Measurements from ENCODE around the gene FBXO46.
A peak's percentile ranks its signal among the peaks of the same experiment; 100 is the strongest.

DNA sequence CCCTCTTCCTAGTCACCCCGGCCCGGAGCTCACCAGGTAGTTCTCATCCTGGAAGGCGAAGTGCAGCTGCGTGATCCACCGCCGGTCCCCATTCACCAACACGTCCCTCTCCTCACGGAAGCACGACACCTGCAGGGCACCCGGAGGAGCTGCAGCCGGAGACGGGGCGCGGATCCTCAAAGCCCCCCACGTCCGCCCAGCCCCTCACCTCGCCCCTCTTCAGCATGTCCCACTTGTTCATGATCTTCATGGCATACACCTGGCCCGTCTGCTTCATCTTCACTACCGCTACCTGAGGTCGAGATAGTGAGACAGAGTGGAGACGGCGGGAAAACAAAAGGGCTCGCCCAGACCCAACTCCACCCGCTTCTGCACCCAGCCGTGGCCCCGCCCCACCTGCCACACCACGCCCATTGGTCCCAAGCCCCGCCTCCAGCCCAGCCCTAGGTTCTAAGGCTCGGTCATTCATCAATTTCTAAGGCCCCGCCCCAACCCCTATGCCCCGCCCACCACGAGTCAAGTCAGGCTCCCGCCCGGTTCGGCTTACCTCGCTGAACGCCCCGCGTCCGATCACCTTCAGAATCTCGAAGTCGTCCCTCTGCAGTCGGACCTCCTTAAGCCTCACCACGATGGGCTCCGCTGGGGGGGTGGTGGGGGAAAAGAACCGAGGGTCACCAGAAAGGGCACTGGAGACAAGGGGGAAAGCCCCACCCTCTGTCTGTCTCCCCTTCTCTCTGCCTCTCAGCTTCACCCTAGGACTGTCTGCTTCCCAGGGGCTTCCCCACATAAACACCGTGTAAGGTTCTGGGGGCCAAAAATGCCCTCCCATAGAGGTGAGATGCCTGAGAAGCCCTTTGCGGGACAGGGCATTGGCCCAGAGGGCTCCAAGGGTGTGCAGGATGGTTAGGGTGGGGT, 48.8 kb upstream of the FBXO46 start:
- TF ChIP-seq, protein P1, sequence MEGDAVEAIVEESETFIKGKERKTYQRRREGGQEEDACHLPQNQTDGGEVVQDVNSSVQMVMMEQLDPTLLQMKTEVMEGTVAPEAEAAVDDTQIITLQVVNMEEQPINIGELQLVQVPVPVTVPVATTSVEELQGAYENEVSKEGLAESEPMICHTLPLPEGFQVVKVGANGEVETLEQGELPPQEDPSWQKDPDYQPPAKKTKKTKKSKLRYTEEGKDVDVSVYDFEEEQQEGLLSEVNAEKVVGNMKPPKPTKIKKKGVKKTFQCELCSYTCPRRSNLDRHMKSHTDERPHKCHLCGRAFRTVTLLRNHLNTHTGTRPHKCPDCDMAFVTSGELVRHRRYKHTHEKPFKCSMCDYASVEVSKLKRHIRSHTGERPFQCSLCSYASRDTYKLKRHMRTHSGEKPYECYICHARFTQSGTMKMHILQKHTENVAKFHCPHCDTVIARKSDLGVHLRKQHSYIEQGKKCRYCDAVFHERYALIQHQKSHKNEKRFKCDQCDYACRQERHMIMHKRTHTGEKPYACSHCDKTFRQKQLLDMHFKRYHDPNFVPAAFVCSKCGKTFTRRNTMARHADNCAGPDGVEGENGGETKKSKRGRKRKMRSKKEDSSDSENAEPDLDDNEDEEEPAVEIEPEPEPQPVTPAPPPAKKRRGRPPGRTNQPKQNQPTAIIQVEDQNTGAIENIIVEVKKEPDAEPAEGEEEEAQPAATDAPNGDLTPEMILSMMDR (IDR thresholded peaks at IDR 0.05; ENCODE audit: insufficient read depth, low read length): peak; percentile 47
- no peak for TF ChIP-seq SPI1 (IDR thresholded peaks at IDR 0.05; ENCODE audit: borderline replicate concordance, low read depth)
- TF ChIP-seq POLR2AphosphoS5 (IDR thresholded peaks at IDR 0.05; ENCODE audit: low read depth): no peak
- TF ChIP-seq, protein P2, sequence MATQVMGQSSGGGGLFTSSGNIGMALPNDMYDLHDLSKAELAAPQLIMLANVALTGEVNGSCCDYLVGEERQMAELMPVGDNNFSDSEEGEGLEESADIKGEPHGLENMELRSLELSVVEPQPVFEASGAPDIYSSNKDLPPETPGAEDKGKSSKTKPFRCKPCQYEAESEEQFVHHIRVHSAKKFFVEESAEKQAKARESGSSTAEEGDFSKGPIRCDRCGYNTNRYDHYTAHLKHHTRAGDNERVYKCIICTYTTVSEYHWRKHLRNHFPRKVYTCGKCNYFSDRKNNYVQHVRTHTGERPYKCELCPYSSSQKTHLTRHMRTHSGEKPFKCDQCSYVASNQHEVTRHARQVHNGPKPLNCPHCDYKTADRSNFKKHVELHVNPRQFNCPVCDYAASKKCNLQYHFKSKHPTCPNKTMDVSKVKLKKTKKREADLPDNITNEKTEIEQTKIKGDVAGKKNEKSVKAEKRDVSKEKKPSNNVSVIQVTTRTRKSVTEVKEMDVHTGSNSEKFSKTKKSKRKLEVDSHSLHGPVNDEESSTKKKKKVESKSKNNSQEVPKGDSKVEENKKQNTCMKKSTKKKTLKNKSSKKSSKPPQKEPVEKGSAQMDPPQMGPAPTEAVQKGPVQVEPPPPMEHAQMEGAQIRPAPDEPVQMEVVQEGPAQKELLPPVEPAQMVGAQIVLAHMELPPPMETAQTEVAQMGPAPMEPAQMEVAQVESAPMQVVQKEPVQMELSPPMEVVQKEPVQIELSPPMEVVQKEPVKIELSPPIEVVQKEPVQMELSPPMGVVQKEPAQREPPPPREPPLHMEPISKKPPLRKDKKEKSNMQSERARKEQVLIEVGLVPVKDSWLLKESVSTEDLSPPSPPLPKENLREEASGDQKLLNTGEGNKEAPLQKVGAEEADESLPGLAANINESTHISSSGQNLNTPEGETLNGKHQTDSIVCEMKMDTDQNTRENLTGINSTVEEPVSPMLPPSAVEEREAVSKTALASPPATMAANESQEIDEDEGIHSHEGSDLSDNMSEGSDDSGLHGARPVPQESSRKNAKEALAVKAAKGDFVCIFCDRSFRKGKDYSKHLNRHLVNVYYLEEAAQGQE (IDR thresholded peaks at IDR 0.05; ENCODE audit: insufficient replicate concordance, low read depth): no peak
- TF ChIP-seq GABPA (IDR thresholded peaks at IDR 0.05; ENCODE audit: low read depth): no peak
